Endothelial cell of umbilical vein (primary cell): Measurements from ENCODE around the gene HYDIN. TPM values are rescaled to one million over a fixed set of nuclear protein-coding genes. Genes with fewer than 3 reads are reported as not detected.

Experiments
- BruUV-seq: library from RNA; stranded (reverse); fragments of 400-500 nt; replicated peaks from 2 replicates; lab custom pipeline; 2021; lab: Mats Ljungman, UMichigan
- CTCF ChIA-PET: fragments of 300-600, 350-600 bp; sonication (Branson Sonifier 250); formaldehyde crosslinking; loops from one replicate; lab custom pipeline; 2021; ENCODE audit warnings: antibody characterized with exemption, inconsistent platforms; lab: Charles Lee
- POLR2A ChIA-PET: fragments of 300-600, 350-600 bp; sonication (Branson Sonifier 250); formaldehyde crosslinking; loops from one replicate; lab custom pipeline; 2021; ENCODE audit warnings: antibody characterized with exemption, inconsistent platforms; lab: Charles Lee
- DNase-seq: peaks from one replicate; pipeline ENCODE4 v3.0.0-alpha.2; 2011; ENCODE audit warnings: low read depth, low spot score
- FAIRE-seq: peaks from 2 replicates; lab custom pipeline; 2011; peaks lifted over from hg19 to GRCh38; lab: Jason Lieb, UNC
- H2AFZ ChIP-seq: 2 replicates; pipeline ENCODE4 v1.6.0; 2012; ENCODE audit warnings: low read depth, low read length, control low read depth, inconsistent platforms
- H3K27ac ChIP-seq: 2 replicates; pipeline ENCODE4 v1.5.1; 2011; ENCODE audit warnings: low read depth, mild to moderate bottlenecking, control low read depth, low read length, moderate library complexity; ENCODE audit not compliant: insufficient read depth
- H3K27me3 ChIP-seq, 2 experiments: 2 replicates each; pipeline versions ENCODE4 v1.6.0 to v1.6.1; 2011; ENCODE audit warnings: low read length in 2 of 2, mixed read lengths in 1 of 2; ENCODE audit not compliant: control insufficient read depth in 2 of 2, insufficient read depth in 2 of 2
- H3K36me3 ChIP-seq, 2 experiments: 2 replicates in 1 of 2; 3 replicates in 1 of 2; pipeline ENCODE4 v1.5.1; 2011; ENCODE audit warnings: low read length in 2 of 2, mild to moderate bottlenecking in 1 of 2, moderate library complexity in 1 of 2; ENCODE audit not compliant: control insufficient read depth in 2 of 2, insufficient read depth in 2 of 2; ENCODE audit errors: extremely low read depth in 1 of 2
- H3K4me1 ChIP-seq: 3 replicates; pipeline ENCODE4 v1.5.1; 2011; ENCODE audit warnings: mild to moderate bottlenecking, low read length; ENCODE audit not compliant: control insufficient read depth, insufficient read depth; ENCODE audit errors: extremely low read depth
- H3K4me2 ChIP-seq: 2 replicates; pipeline ENCODE4 v1.6.1; 2011; ENCODE audit warnings: low read length, control low read depth, mixed read lengths; ENCODE audit not compliant: insufficient read depth
- H3K4me3 ChIP-seq, 3 experiments: fragments of 200-600 bp in 1 of 3; sonication (generic), shearing (Covaris generic) in 1 of 3; replicated peaks in 1 of 3; 2 replicates each; pipeline ENCODE4 v1.5.1; 2011 to 2016; ENCODE audit warnings: control low read depth in 3 of 3, low read length in 3 of 3, mild to moderate bottlenecking in 2 of 3, inconsistent platforms in 1 of 3, low read depth in 1 of 3, moderate library complexity in 1 of 3; ENCODE audit not compliant: insufficient read depth in 1 of 3
- H3K79me2 ChIP-seq: 2 replicates; pipeline ENCODE4 v1.6.0; 2012; ENCODE audit warnings: low read length, inconsistent platforms; ENCODE audit not compliant: control insufficient read depth, insufficient read depth
- H3K9ac ChIP-seq: replicated peaks from 2 replicates; pipeline ENCODE3; 2011; ENCODE audit warnings: low read length, control low read depth; ENCODE audit not compliant: insufficient read depth; ENCODE audit errors: extremely low read depth
- H3K9me1 ChIP-seq: replicated peaks from 3 replicates; pipeline ENCODE4 v1.6.0; 2011; ENCODE audit warnings: mild to moderate bottlenecking, low read length; ENCODE audit not compliant: control insufficient read depth, insufficient read depth; ENCODE audit errors: extremely low read depth
- H3K9me3 ChIP-seq: replicated peaks from 2 replicates; pipeline ENCODE4 v1.5.1; 2012; ENCODE audit warnings: low read length, inconsistent platforms; ENCODE audit not compliant: control insufficient read depth, insufficient read depth
- H4K20me1 ChIP-seq: replicated peaks from 2 replicates; pipeline ENCODE3; 2011; ENCODE audit warnings: mild to moderate bottlenecking, low read length; ENCODE audit not compliant: control insufficient read depth, insufficient read depth; ENCODE audit errors: extremely low read depth
- CTCF ChIP-seq, 2 donors: IDR thresholded peaks; 1 replicate in 1 of 2; 2 replicates in 1 of 2; pipeline ENCODE4 v1.5.1; 2011; ENCODE audit warnings: low read length in 2 of 2, mild to moderate bottlenecking in 2 of 2, moderate library complexity in 2 of 2, control low read depth in 1 of 2, inconsistent platforms in 1 of 2, low read depth in 1 of 2; ENCODE audit not compliant: insufficient read depth in 1 of 2; ENCODE audit errors: extremely low read depth in 1 of 2
- EZH2 ChIP-seq: IDR thresholded peaks from 2 replicates; pipeline ENCODE4 v1.6.1; 2012; ENCODE audit warnings: borderline replicate concordance, low read depth, mild to moderate bottlenecking, moderate library complexity, low read length, inconsistent platforms; ENCODE audit not compliant: severe bottlenecking
- FOS ChIP-seq: IDR thresholded peaks from 2 replicates; pipeline ENCODE4 v1.6.1; 2011; ENCODE audit warnings: mild to moderate bottlenecking, low read length, moderate library complexity, borderline replicate concordance; ENCODE audit not compliant: insufficient read depth
- GATA2 ChIP-seq: IDR thresholded peaks from 2 replicates; pipeline ENCODE4 v1.7.0; 2011; ENCODE audit warnings: low read depth, mild to moderate bottlenecking, moderate library complexity, mixed read lengths, low read length; ENCODE audit not compliant: insufficient read length, insufficient read depth
- JUN ChIP-seq: IDR thresholded peaks from 2 replicates; pipeline ENCODE4 v1.6.1; 2011; ENCODE audit warnings: borderline replicate concordance, low read depth; ENCODE audit not compliant: insufficient read length, insufficient read depth
- MAX ChIP-seq: IDR thresholded peaks from 2 replicates; pipeline ENCODE4 v1.6.1; 2011; ENCODE audit not compliant: insufficient read depth, insufficient read length
- MYC ChIP-seq: IDR thresholded peaks from one replicate; pipeline ENCODE4 v1.6.1; 2011; ENCODE audit warnings: mild to moderate bottlenecking, low read depth, low read length
- POLR2A ChIP-seq: IDR thresholded peaks from 2 replicates; pipeline ENCODE4 v1.6.1; 2012; ENCODE audit warnings: low read depth, mild to moderate bottlenecking, control low read depth, low read length
- POLR2AphosphoS5 ChIP-seq: IDR thresholded peaks from 2 replicates; pipeline ENCODE4 v1.6.1; 2012; ENCODE audit warnings: low read depth, mild to moderate bottlenecking, control low read depth, low read length, moderate library complexity; ENCODE audit not compliant: insufficient read depth
- dilution Hi-C: fragments of 300-500 bp; cut with MboI; formaldehyde crosslinking; loops from one replicate; pipeline ENCODE4 v1.15.0; 2019; ENCODE audit warnings: low sequenced_read_pairs; ENCODE audit not compliant: extremely low pct_ligation_motif_present
- intact Hi-C: fragments of 100-400 bp; cut with micrococcal nuclease; formaldehyde crosslinking; loops from one replicate; pipeline ENCODE4 v1.10.0; 2022
- polyA plus RNA-seq, 4 experiments: library from polyadenylated mRNA; depleted of rRNA in 3 of 4; stranded (reverse) in 3 of 4; unstranded in 1 of 4; fragments of >200 nt; gene quantifications; 2 replicates each; pipeline versions ENCODE4 v1.2.1 to v1.2.3, GENCODE V29; 2011 to 2012; ENCODE audit warnings: missing spikeins in 1 of 4
- total RNA-seq: library from RNA; stranded (reverse); gene quantifications from 2 replicates; pipeline ENCODE4 v1.2.3, GENCODE V29; 2021

The HYDIN gene
- total and polyA plus RNA-seq, 2 donors (not counting 3 experiments of a cell fraction or from before 2014, with no cell fraction given): not detected

- dilution Hi-C loops: no loop called here
- no peaks in the 10 kb centered on the region for H3K79me2 ChIP-seq
- H3K4me1 ChIP-seq: no peaks in the 10 kb centered on the region
- no peak overlapping the region for H2AFZ ChIP-seq
- FAIRE-seq: no peak
- ChIA-PET CTCF (interaction anchor here (1.0 to 5.8 kb wide), 17 partner anchors 14 to 541 kb away, joined by 3 to 144 read pairs (median 10); partner anchors contain the start of gene MTSS2), POLR2A (interaction anchor here (0.5 kb wide), 1 partner anchor 85 kb away, joined by 3 read pairs; no protein-coding TSS in a partner anchor)
- no peaks in the 10 kb centered on the region for H3K9me3 ChIP-seq
- DNase-seq: no peak
- H3K4me2 ChIP-seq: no peak overlapping the region
- H3K36me3 ChIP-seq: peaks cover 4 to 10% of the 10 kb centered on the region in 2 experiments
- no TSS peak for BruUV-seq
- H3K27ac ChIP-seq: no peak overlapping the region
- no peaks in the 10 kb centered on the region for H3K27me3 ChIP-seq
- intact Hi-C loops: loop anchor here (5.0 to 10.0 kb wide), 2 partner anchors 195 to 587 kb away; partner anchors contain the start of gene CALB2
- no peak overlapping the region for H3K9ac ChIP-seq
- no peaks in the 10 kb centered on the region for H4K20me1 ChIP-seq
- no peak overlapping the region for H3K4me3 ChIP-seq
- TF ChIP-seq JUN (no peak), GATA2 (no peak), MAX (no peak), EZH2 (no peak), POLR2AphosphoS5 (no peak), MYC (no peak), CTCF (IDR thresholded peaks at IDR 0.05; ENCODE audit: extremely low read depth in 1 of 2, insufficient read depth in 1 of 2, low read depth in 1 of 2, low read length in 2 of 2) (no peak), POLR2A (no peak), FOS (no peak)
- no peaks in the 10 kb centered on the region for H3K9me1 ChIP-seq
These were observed 460.3 kb downstream of the HYDIN start for GRCh38 chr16:70770291-70770625.
